ENCODE measurements around the gene ARL14EP.

ARL14EP gene

GRCh38 chr11:30329150-30329940, 6.4 kb downstream of the ARL14EP start:
- DNase-seq, result no peak

- no peak for DNase-seq
Measured at GRCh38 chr11:30333405-30333804, 10.5 kb downstream of the ARL14EP start.

- no peak for DNase-seq
Measured at GRCh38 chr11:30342736-30343166, 19.8 kb downstream of the ARL14EP start.

GRCh38 chr11:30344085-30344484, 21.2 kb downstream of the ARL14EP start:
- DNase-seq, result no peak

- DNase-seq, result no peak
Measured at GRCh38 chr11:30345644-30346043, 22.7 kb downstream of the ARL14EP start.

GRCh38 chr11:30346068-30346688, 23.3 kb downstream of the ARL14EP start:
- DNase-seq, result no peak

GRCh38 chr11:30348035-30348434, 25.1 kb downstream of the ARL14EP start:
- no peak for DNase-seq

GRCh38 chr11:30349885-30350284, 27.0 kb downstream of the ARL14EP start:
- DNase-seq, result no peak

- DNase-seq, result no peak
Measured at GRCh38 chr11:30350384-30350783, 27.5 kb downstream of the ARL14EP start.

- no peak for DNase-seq
Measured at GRCh38 chr11:30351061-30351460, 28.2 kb downstream of the ARL14EP start.

- no peak for DNase-seq
Measured at GRCh38 chr11:30356391-30356790, 33.5 kb downstream of the ARL14EP start.

GRCh38 chr11:30357872-30358271, 35.0 kb downstream of the ARL14EP start:
- DNase-seq, result no peak

GRCh38 chr11:30358536-30358935, 35.6 kb downstream of the ARL14EP start:
- DNase-seq, result no peak

GRCh38 chr11:30360741-30361140, 37.8 kb downstream of the ARL14EP start:
- DNase-seq, result no peak

GRCh38 chr11:30364139-30364836, 41.4 kb downstream of the ARL14EP start:
- no peak for DNase-seq

GRCh38 chr11:30364837-30365482, 42.1 kb downstream of the ARL14EP start:
- no peak for DNase-seq

GRCh38 chr11:30365793-30366517, 43.1 kb downstream of the ARL14EP start:
- DNase-seq, result no peak

GRCh38 chr11:30368394-30368793, 45.5 kb downstream of the ARL14EP start:
- no peak for DNase-seq

- DNase-seq, result no peak
Measured at GRCh38 chr11:30370164-30370563, 47.3 kb downstream of the ARL14EP start.

GRCh38 chr11:30377347-30377746, 54.4 kb downstream of the ARL14EP start:
- DNase-seq, result no peak

GRCh38 chr11:30380846-30381245, 57.9 kb downstream of the ARL14EP start:
- DNase-seq, result no peak

GRCh38 chr11:30381879-30382278, 59.0 kb downstream of the ARL14EP start:
- no peak for DNase-seq
